Neural progenitor cell (in vitro differentiated cells): ENCODE data around the gene MRTFB. TPM values are rescaled to one million over a fixed set of nuclear protein-coding genes. Genes with fewer than 3 reads are reported as not detected.

ENCODE experiments used
- DNase-seq: peaks from one replicate; pipeline ENCODE4 v3.0.0-alpha.2; 2016; ENCODE audit warnings: low spot score
- H2AFZ ChIP-seq: fragments of 200-600 bp; sonication (generic); replicated peaks from 2 replicates; pipeline ENCODE4 v1.6.1; 2016; ENCODE audit warnings: antibody characterized with exemption
- H3F3A ChIP-seq: fragments of 200-600 bp; sonication (generic); 2 replicates; pipeline ENCODE4 v1.6.1; 2016; ENCODE audit warnings: antibody characterized with exemption, low read depth
- H3K27ac ChIP-seq: fragments of 200-600 bp; sonication (generic); 2 replicates; pipeline ENCODE4 v1.5.1; 2016; ENCODE audit warnings: mild to moderate bottlenecking
- H3K27me3 ChIP-seq: fragments of 200-600 bp; sonication (generic); 2 replicates; pipeline ENCODE4 v1.6.1; 2016; ENCODE audit warnings: mild to moderate bottlenecking, moderate library complexity
- H3K36me3 ChIP-seq: fragments of 200-600 bp; sonication (generic); 2 replicates; pipeline ENCODE4 v1.5.1; 2016
- H3K4me1 ChIP-seq: fragments of 200-600 bp; sonication (generic); 2 replicates; pipeline ENCODE4 v1.6.1; 2016; ENCODE audit warnings: mixed run types
- H3K4me2 ChIP-seq: fragments of 200-600 bp; sonication (generic); 2 replicates; pipeline ENCODE4 v1.6.1; 2016
- H3K4me3 ChIP-seq: fragments of 200-600 bp; sonication (generic); 2 replicates; pipeline ENCODE4 v1.5.1; 2016
- H3K79me2 ChIP-seq: fragments of 200-600 bp; sonication (generic); 2 replicates; pipeline ENCODE4 v1.6.1; 2016; ENCODE audit warnings: low read depth
- H3K9ac ChIP-seq: fragments of 200-600 bp; sonication (generic); 2 replicates; pipeline ENCODE4 v1.6.1; 2016
- H3K9me3 ChIP-seq: fragments of 200-600 bp; sonication (generic); 2 replicates; pipeline ENCODE4 v1.5.1; 2016; ENCODE audit warnings: low read depth
- H4K20me1 ChIP-seq: fragments of 200-600 bp; sonication (generic); 2 replicates; pipeline ENCODE4 v1.6.1; 2016; ENCODE audit warnings: low read depth
- H3K27ac Mint-ChIP-seq: 3 replicates; pipeline ENCODE4 v1.8.0; 2021; ENCODE audit warnings: mixed read lengths
- H3K27me3 Mint-ChIP-seq: 2 replicates; pipeline ENCODE4 v1.8.0; 2022; ENCODE audit warnings: low read depth, mild to moderate bottlenecking, inconsistent platforms, moderate library complexity, mixed read lengths; ENCODE audit not compliant: insufficient read depth
- H3K36me3 Mint-ChIP-seq: 3 replicates; pipeline ENCODE4 v1.8.0; 2021; ENCODE audit warnings: mixed read lengths
- H3K4me1 Mint-ChIP-seq: 3 replicates; pipeline ENCODE4 v1.8.0; 2021; ENCODE audit warnings: mixed read lengths
- H3K4me3 Mint-ChIP-seq: 3 replicates; pipeline ENCODE4 v1.8.0; 2021; ENCODE audit warnings: mild to moderate bottlenecking, moderate library complexity, mixed read lengths
- H3K9me3 Mint-ChIP-seq: 3 replicates; pipeline ENCODE4 v1.8.0; 2020; ENCODE audit warnings: mixed read lengths
- CTCF ChIP-seq: fragments of 200-600 bp; sonication (generic); IDR thresholded peaks from 2 replicates; pipeline ENCODE4 v1.5.1; 2017; ENCODE audit warnings: antibody characterized with exemption, mild to moderate bottlenecking
- EZH2 ChIP-seq: fragments of 200-600 bp; sonication (generic); IDR thresholded peaks from 2 replicates; pipeline ENCODE4 v1.6.1; 2017; ENCODE audit warnings: antibody characterized with exemption, mild to moderate bottlenecking, moderate library complexity
- EZH2phosphoT487 ChIP-seq: fragments of 200-600 bp; sonication (generic); IDR thresholded peaks from 2 replicates; pipeline ENCODE4 v1.6.1; 2017; ENCODE audit warnings: antibody characterized with exemption
- total RNA-seq: library from RNA; depleted of rRNA; stranded (reverse); fragments of >200 nt; gene quantifications from 2 replicates; pipeline ENCODE4 v1.2.3, GENCODE V29; 2015; ENCODE audit warnings: low replicate concordance

MRTFB gene
- total RNA-seq, 1 donor from 2014 or later = 26.8 TPM

GRCh38 chr16:14164916-14165662, 94.0 kb downstream of the MRTFB start:
- H3K4me3 ChIP-seq = no peak overlapping the region
- H3K4me2 ChIP-seq = no peak overlapping the region
- peaks cover 20% of the 10 kb centered on the region for H3K79me2 ChIP-seq
- Mint-ChIP-seq H3K9me3 (no peaks in the 10 kb centered on the region), H3K36me3 (peaks cover 8% of the 10 kb centered on the region), H3K27ac (no peak overlapping the region), H3K4me3 (no peak overlapping the region), H3K27me3 (no peaks in the 10 kb centered on the region), H3K4me1 (peaks cover 13% of the 10 kb centered on the region)
- no peak for TF ChIP-seq EZH2
- TF ChIP-seq EZH2phosphoT487 = no peak
- no peak for TF ChIP-seq CTCF
- no peak overlapping the region for H3K27ac ChIP-seq
- no peaks in the 10 kb centered on the region for H3K36me3 ChIP-seq
- no peaks in the 10 kb centered on the region for H3K4me1 ChIP-seq
- H4K20me1 ChIP-seq = peaks cover 15% of the 10 kb centered on the region
- no peaks in the 10 kb centered on the region for H3K9me3 ChIP-seq
- DNase-seq = no peak
- H2AFZ ChIP-seq = no peak overlapping the region
- no peaks in the 10 kb centered on the region for H3F3A ChIP-seq
- H3K27me3 ChIP-seq = no peaks in the 10 kb centered on the region
- H3K9ac ChIP-seq = no peak overlapping the region

GRCh38 chr16:14168146-14168545, 97.0 kb downstream of the MRTFB start:
- peaks cover 14% of the 10 kb centered on the region for H3K9me3 Mint-ChIP-seq

GRCh38 chr16:14172200-14172809, 101.2 kb downstream of the MRTFB start:
- no peaks in the 10 kb centered on the region for H3F3A ChIP-seq
- no peaks in the 10 kb centered on the region for H3K36me3 ChIP-seq
- Mint-ChIP-seq H3K36me3 (peaks cover 23% of the 10 kb centered on the region), H3K9me3 (peaks cover 19% of the 10 kb centered on the region), H3K4me1 (no peaks in the 10 kb centered on the region), H3K27ac (no peak overlapping the region), H3K27me3 (peaks cover 2% of the 10 kb centered on the region), H3K4me3 (no peak overlapping the region)
- H3K27ac ChIP-seq = no peak overlapping the region
- DNase-seq = no peak
- no peak overlapping the region for H3K4me2 ChIP-seq
- peaks cover 5% of the 10 kb centered on the region for H4K20me1 ChIP-seq
- H2AFZ ChIP-seq = no peak overlapping the region
- no peaks in the 10 kb centered on the region for H3K4me1 ChIP-seq
- H3K9me3 ChIP-seq = no peaks in the 10 kb centered on the region
- H3K9ac ChIP-seq = no peak overlapping the region
- no peaks in the 10 kb centered on the region for H3K27me3 ChIP-seq
- TF ChIP-seq CTCF (no peak), EZH2phosphoT487 (no peak), EZH2 (no peak)
- no peak overlapping the region for H3K4me3 ChIP-seq
- peaks cover 29% of the 10 kb centered on the region for H3K79me2 ChIP-seq

More at GRCh38 chr16:14168146-14168545, 97.0 kb downstream of the MRTFB start:
- no peaks in the 10 kb centered on the region for H3F3A ChIP-seq
- H4K20me1 ChIP-seq = peaks cover 15% of the 10 kb centered on the region
- peaks cover 13% of the 10 kb centered on the region for H3K4me1 Mint-ChIP-seq
- peaks cover 28% of the 10 kb centered on the region for H3K79me2 ChIP-seq
- no peak overlapping the region for H3K4me3 Mint-ChIP-seq
- H3K9ac ChIP-seq = no peak overlapping the region
- H3K4me2 ChIP-seq = no peak overlapping the region
- no peaks in the 10 kb centered on the region for H3K9me3 ChIP-seq
- peaks cover 21% of the 10 kb centered on the region for H3K36me3 Mint-ChIP-seq
- H3K36me3 ChIP-seq = no peaks in the 10 kb centered on the region
- no peak overlapping the region for H3K4me3 ChIP-seq
- no peak for DNase-seq
- H2AFZ ChIP-seq = no peak overlapping the region
- no peaks in the 10 kb centered on the region for H3K4me1 ChIP-seq
- H3K27ac Mint-ChIP-seq = no peak overlapping the region
- peaks cover 2% of the 10 kb centered on the region for H3K27me3 Mint-ChIP-seq
- TF ChIP-seq EZH2 (no peak), CTCF (no peak), EZH2phosphoT487 (no peak)
- no peaks in the 10 kb centered on the region for H3K27me3 ChIP-seq
- H3K27ac ChIP-seq = no peak overlapping the region
